Cardiac septum (tissue), 1 donor: ENCODE data around the gene PKP2. TPM values are rescaled to one million over a fixed set of nuclear protein-coding genes. Genes with fewer than 3 reads are reported as not detected.
"Not testable (repeated sequence)": the region's sequence is repeated elsewhere in the genome, so short reads cannot be mapped to it uniquely, and the experiment has no call there.

ENCODE experiments used
- DNase-seq: peaks from one replicate; pipeline ENCODE4 v3.0.0-alpha.2; 2020; ENCODE audit warnings: low spot score
- intact Hi-C: fragments of 100-400 bp; cut with DNase I; formaldehyde crosslinking; loops from one replicate; pipeline ENCODE4 v1.14.0; 2022
- total RNA-seq: library from RNA; stranded (reverse); fragmentation: NEBNext Ultra II Directional; extraction: Animal tissue kit (Norgen Biotek cat#: 25700); gene quantifications from one replicate; pipeline ENCODE4 v1.2.1, GENCODE V29; 2021
- donor health status: DM: no; HTN: no; CAD: no.

Gene PKP2
- total RNA-seq, 1 donor from 2014 or later: 463 TPM

- DNase-seq: no peak
- intact Hi-C loops: no loop called here
Measured at GRCh38 chr12:32874078-32874477, 22.5 kb downstream of the PKP2 start.

- DNase-seq, intact Hi-C loops: not testable (repeated sequence)
Measured at GRCh38 chr12:32872416-32872815, 24.2 kb downstream of the PKP2 start.

- intact Hi-C loops: no loop called here
- DNase-seq: no peak
Measured at GRCh38 chr12:32870716-32871115, 25.9 kb downstream of the PKP2 start.

GRCh38 chr12:32868885-32869284, 27.7 kb downstream of the PKP2 start:
- no peak for DNase-seq
- intact Hi-C loops: no loop called here

- intact Hi-C loops: no loop called here
- DNase-seq: no peak
Measured at GRCh38 chr12:32864731-32865130, 31.8 kb downstream of the PKP2 start.

GRCh38 chr12:32863128-32863527, 33.4 kb downstream of the PKP2 start:
- DNase-seq: no peak
- intact Hi-C loops: no loop called here

- DNase-seq, intact Hi-C loops: not testable (repeated sequence)
Measured at GRCh38 chr12:32861658-32862057, 34.9 kb downstream of the PKP2 start.

GRCh38 chr12:32860192-32860591, 36.4 kb downstream of the PKP2 start:
- DNase-seq: no peak
- intact Hi-C loops: no loop called here

GRCh38 chr12:32859389-32859788, 37.2 kb downstream of the PKP2 start:
- intact Hi-C loops: no loop called here

GRCh38 chr12:32854716-32855115, 41.9 kb downstream of the PKP2 start:
- DNase-seq: no peak
- intact Hi-C loops: no loop called here

More at GRCh38 chr12:32859389-32859788, 37.2 kb downstream of the PKP2 start:
- DNase-seq: no peak

GRCh38 chr12:32854097-32854496, 42.5 kb downstream of the PKP2 start:
- DNase-seq: no peak
- intact Hi-C loops: no loop called here

- intact Hi-C loops: no loop called here
Measured at GRCh38 chr12:32847287-32847686, 49.3 kb downstream of the PKP2 start.

GRCh38 chr12:32846053-32846452, 50.5 kb downstream of the PKP2 start:
- DNase-seq: no peak
- intact Hi-C loops: no loop called here

More at GRCh38 chr12:32847287-32847686, 49.3 kb downstream of the PKP2 start:
- no peak for DNase-seq

- intact Hi-C loops: no loop called here
- no peak for DNase-seq
Measured at GRCh38 chr12:32843528-32844095, 53.0 kb downstream of the PKP2 start.

GRCh38 chr12:32841061-32841460, 55.5 kb downstream of the PKP2 start:
- no peak for DNase-seq
- intact Hi-C loops: no loop called here

GRCh38 chr12:32839828-32840227, 56.7 kb downstream of the PKP2 start:
- intact Hi-C loops: no loop called here
- DNase-seq: no peak

- intact Hi-C loops: no loop called here
- no peak for DNase-seq
Measured at GRCh38 chr12:32837974-32838373, 58.6 kb downstream of the PKP2 start.

- no peak for DNase-seq
- intact Hi-C loops: no loop called here
Measured at GRCh38 chr12:32836710-32837109, 59.9 kb downstream of the PKP2 start.

- no peak for DNase-seq
- intact Hi-C loops: no loop called here
Measured at GRCh38 chr12:32834122-32834521, 62.5 kb downstream of the PKP2 start.

- intact Hi-C loops: no loop called here
- no peak for DNase-seq
Measured at GRCh38 chr12:32828552-32828951, 68.0 kb downstream of the PKP2 start.

GRCh38 chr12:32828120-32828519, 68.5 kb downstream of the PKP2 start:
- DNase-seq: no peak
- intact Hi-C loops: no loop called here

- DNase-seq: no peak
- intact Hi-C loops: loop anchor here (1.0 kb wide), 1 partner anchor 50 kb away; no protein-coding TSS in a partner anchor
Measured at GRCh38 chr12:32826807-32827412, 69.7 kb downstream of the PKP2 start.
